ENCODE results near the gene CACNB2.

Gene CACNB2

DNA sequence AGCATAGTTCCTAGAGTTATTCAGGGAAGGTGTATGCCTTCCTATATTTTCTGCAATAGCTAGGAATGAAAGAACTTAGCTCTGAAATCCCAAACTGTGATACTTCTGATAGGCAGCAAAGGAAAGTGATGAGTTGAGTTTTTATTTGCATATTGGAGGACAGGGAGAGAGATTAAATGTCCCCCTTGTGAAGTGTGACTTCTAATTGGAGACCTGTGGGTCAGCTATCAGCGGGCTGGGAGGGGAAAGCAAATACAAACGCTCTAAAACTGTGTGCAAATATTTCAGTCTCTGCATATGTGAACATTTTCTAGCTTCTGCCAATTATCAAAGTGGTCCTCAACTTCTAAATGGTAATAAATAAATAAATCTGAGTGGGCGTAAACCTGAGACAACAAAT, 203.3 kb downstream of the CACNB2 start:
- Histone ChIP-seq H3K9me3 (ENCODE audit: control insufficient read depth, insufficient read depth, low read length) (no peaks in the 10 kb centered on the region), H3K4me2 (ENCODE audit: low read length) (no peak overlapping the region), H3K4me1 (ENCODE audit: control insufficient read depth, low read length) (no peaks in the 10 kb centered on the region), H3K9me2 (replicated peaks; ENCODE audit: control insufficient read depth, low read length) (no peaks in the 10 kb centered on the region), H3K36me3 (ENCODE audit: control insufficient read depth, low read length) (no peaks in the 10 kb centered on the region), H3K79me2 (ENCODE audit: control insufficient read depth, low read length) (no peaks in the 10 kb centered on the region), H3F3A (ENCODE audit: control insufficient read depth, insufficient read depth) (no peaks in the 10 kb centered on the region), H4K20me1 (ENCODE audit: control insufficient read depth, insufficient read depth, low read depth, low read length) (no peaks in the 10 kb centered on the region), H3K4me3 (ENCODE audit: low read length) (no peak overlapping the region), H3K27ac (ENCODE audit: low read depth, low read length) (no peak overlapping the region), H3K27me3 (ENCODE audit: control insufficient read depth, low read length) (no peaks in the 10 kb centered on the region)
- TF ChIP-seq EZH2phosphoT487 (IDR thresholded peaks at IDR 0.05; ENCODE audit: borderline replicate concordance, low read length): no peak
- TF ChIP-seq, protein P1, sequence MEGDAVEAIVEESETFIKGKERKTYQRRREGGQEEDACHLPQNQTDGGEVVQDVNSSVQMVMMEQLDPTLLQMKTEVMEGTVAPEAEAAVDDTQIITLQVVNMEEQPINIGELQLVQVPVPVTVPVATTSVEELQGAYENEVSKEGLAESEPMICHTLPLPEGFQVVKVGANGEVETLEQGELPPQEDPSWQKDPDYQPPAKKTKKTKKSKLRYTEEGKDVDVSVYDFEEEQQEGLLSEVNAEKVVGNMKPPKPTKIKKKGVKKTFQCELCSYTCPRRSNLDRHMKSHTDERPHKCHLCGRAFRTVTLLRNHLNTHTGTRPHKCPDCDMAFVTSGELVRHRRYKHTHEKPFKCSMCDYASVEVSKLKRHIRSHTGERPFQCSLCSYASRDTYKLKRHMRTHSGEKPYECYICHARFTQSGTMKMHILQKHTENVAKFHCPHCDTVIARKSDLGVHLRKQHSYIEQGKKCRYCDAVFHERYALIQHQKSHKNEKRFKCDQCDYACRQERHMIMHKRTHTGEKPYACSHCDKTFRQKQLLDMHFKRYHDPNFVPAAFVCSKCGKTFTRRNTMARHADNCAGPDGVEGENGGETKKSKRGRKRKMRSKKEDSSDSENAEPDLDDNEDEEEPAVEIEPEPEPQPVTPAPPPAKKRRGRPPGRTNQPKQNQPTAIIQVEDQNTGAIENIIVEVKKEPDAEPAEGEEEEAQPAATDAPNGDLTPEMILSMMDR (IDR thresholded peaks at IDR 0.05; ENCODE audit: low read depth, low read length, poor library complexity, severe bottlenecking): no peak

DNA sequence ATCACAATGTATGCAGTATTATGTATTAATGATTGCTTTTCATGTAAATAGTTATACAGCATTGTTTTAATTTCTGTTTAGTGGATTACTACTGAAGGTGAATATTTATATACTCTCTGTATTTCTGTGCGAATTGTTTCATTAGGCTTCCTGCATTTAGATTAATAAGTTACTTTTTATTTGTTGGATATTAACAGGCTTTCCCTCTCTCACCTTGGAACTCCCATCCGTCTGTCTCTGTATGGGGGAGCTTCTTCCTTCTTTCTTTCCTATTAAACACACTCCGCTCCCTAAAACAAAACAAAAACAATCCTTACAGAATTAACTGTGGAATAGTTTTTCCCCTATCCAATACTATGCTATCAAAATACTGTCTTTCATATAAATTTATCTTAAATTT, 205.1 kb downstream of the CACNB2 start:
- Histone ChIP-seq H3F3A (ENCODE audit: control insufficient read depth, insufficient read depth) (no peaks in the 10 kb centered on the region), H4K20me1 (ENCODE audit: control insufficient read depth, insufficient read depth, low read depth, low read length) (no peaks in the 10 kb centered on the region), H3K9me3 (ENCODE audit: control insufficient read depth, insufficient read depth, low read length) (no peaks in the 10 kb centered on the region), H3K4me2 (ENCODE audit: low read length) (no peak overlapping the region), H3K4me3 (ENCODE audit: low read length) (no peak overlapping the region), H3K4me1 (ENCODE audit: control insufficient read depth, low read length) (peaks cover 1% of the 10 kb centered on the region), H3K9me2 (replicated peaks; ENCODE audit: control insufficient read depth, low read length) (no peaks in the 10 kb centered on the region), H3K79me2 (ENCODE audit: control insufficient read depth, low read length) (no peaks in the 10 kb centered on the region), H3K36me3 (ENCODE audit: control insufficient read depth, low read length) (no peaks in the 10 kb centered on the region), H3K27me3 (ENCODE audit: control insufficient read depth, low read length) (no peaks in the 10 kb centered on the region), H3K27ac (ENCODE audit: low read depth, low read length) (no peak overlapping the region)
- no peak for TF ChIP-seq EZH2phosphoT487 (IDR thresholded peaks at IDR 0.05; ENCODE audit: borderline replicate concordance, low read length)
- TF ChIP-seq, protein P1 (IDR thresholded peaks at IDR 0.05; ENCODE audit: low read depth, low read length, poor library complexity, severe bottlenecking): no peak

DNA sequence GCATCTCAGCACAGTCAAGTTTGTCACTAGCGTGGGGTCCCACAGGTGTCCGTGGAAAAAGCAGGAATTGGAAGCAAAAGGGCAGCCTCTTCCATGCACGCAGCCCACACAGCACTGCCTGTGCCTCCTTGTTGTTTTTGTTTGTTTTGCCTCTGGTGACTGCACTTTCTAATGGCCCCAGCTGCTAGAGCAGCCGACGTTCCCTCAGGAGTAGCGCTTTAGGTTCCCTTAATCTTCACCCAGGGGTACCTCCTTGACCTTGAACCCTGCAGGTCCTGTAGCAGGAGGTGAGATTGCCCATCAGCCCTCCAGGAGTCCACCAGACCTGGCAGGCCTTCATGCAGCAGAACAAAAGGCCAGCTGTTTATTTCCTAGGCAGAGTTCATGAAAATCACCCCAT, 210.1 kb downstream of the CACNB2 start:
- Histone ChIP-seq H3K4me1 (ENCODE audit: control insufficient read depth, low read length) (peaks cover 24% of the 10 kb centered on the region), H3K27ac (ENCODE audit: low read depth, low read length) (no peak overlapping the region), H3F3A (ENCODE audit: control insufficient read depth, insufficient read depth) (no peaks in the 10 kb centered on the region), H3K9me2 (replicated peaks; ENCODE audit: control insufficient read depth, low read length) (no peaks in the 10 kb centered on the region), H3K4me3 (ENCODE audit: low read length) (no peak overlapping the region), H3K4me2 (ENCODE audit: low read length) (no peak overlapping the region), H4K20me1 (ENCODE audit: control insufficient read depth, insufficient read depth, low read depth, low read length) (no peaks in the 10 kb centered on the region), H3K9me3 (ENCODE audit: control insufficient read depth, insufficient read depth, low read length) (no peaks in the 10 kb centered on the region), H3K79me2 (ENCODE audit: control insufficient read depth, low read length) (no peaks in the 10 kb centered on the region), H3K36me3 (ENCODE audit: control insufficient read depth, low read length) (no peaks in the 10 kb centered on the region), H3K27me3 (ENCODE audit: control insufficient read depth, low read length) (no peaks in the 10 kb centered on the region)
- TF ChIP-seq EZH2phosphoT487 (IDR thresholded peaks at IDR 0.05; ENCODE audit: borderline replicate concordance, low read length): no peak
- TF ChIP-seq, protein P1 (IDR thresholded peaks at IDR 0.05; ENCODE audit: low read depth, low read length, poor library complexity, severe bottlenecking): no peak

DNA sequence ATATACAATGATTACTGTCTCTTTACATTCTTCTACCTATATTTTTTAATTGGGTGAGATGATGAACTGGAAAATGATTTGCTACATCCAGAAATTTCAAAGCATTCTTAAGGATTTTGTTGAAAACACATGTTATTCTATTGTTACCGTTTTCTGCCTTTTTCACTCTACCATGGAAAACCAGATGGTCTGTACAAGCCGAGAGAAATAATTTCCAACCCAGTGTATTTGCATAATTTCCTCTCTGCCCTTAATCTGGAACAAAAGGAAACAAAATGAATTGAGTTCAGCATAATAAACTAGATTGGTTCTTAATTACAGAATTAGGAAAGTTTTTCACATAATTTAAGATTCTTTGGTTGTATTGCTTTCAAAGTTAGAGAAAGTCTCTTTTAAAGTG, 211.2 kb downstream of the CACNB2 start:
- Histone ChIP-seq H3K79me2 (ENCODE audit: control insufficient read depth, low read length) (no peaks in the 10 kb centered on the region), H3K36me3 (ENCODE audit: control insufficient read depth, low read length) (no peaks in the 10 kb centered on the region), H3K9me2 (replicated peaks; ENCODE audit: control insufficient read depth, low read length) (no peaks in the 10 kb centered on the region), H3K27ac (ENCODE audit: low read depth, low read length) (peak overlapping the region; percentile 51), H3F3A (ENCODE audit: control insufficient read depth, insufficient read depth) (no peaks in the 10 kb centered on the region), H3K4me3 (ENCODE audit: low read length) (peak overlapping the region; percentile 29; the same call in 1 of the 2 replicates), H3K9me3 (ENCODE audit: control insufficient read depth, insufficient read depth, low read length) (no peaks in the 10 kb centered on the region), H4K20me1 (ENCODE audit: control insufficient read depth, insufficient read depth, low read depth, low read length) (no peaks in the 10 kb centered on the region), H3K4me2 (ENCODE audit: low read length) (peak overlapping the region; percentile 51), H3K27me3 (ENCODE audit: control insufficient read depth, low read length) (no peaks in the 10 kb centered on the region), H3K4me1 (ENCODE audit: control insufficient read depth, low read length) (peaks cover 24% of the 10 kb centered on the region)
- TF ChIP-seq EZH2phosphoT487 (IDR thresholded peaks at IDR 0.05; ENCODE audit: borderline replicate concordance, low read length): no peak
- TF ChIP-seq, protein P1 (IDR thresholded peaks at IDR 0.05; ENCODE audit: low read depth, low read length, poor library complexity, severe bottlenecking): no peak

All from DOHH2 (cell line).